ENCODE results near the gene KLK7.

Gene KLK7

GRCh38 chr19:50943074-50943828, 40.5 kb downstream of the KLK7 start:
- H3K4me2 ChIP-seq (ENCODE audit: low read depth, low read length) = no peak overlapping the region

DNA sequence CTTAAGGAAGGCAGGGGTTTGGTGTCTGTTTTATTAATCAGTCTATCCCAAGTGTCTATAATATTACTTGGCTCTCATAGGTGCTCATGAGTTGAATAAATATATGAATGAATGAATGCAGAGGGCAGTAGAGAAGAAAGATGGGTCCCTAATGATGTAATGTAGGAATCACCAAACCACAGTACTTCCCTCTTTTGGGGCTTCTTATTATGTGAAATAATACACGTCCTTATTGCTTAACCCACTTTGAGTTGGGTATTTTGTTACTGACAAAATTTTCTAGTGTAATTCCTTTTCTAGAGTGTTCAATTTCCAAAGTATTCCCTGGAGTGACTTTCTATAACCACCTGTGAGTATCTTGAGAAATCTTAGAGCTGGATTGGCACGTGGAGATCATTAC, 44.1 kb downstream of the KLK7 start:
- Histone ChIP-seq H2AFZ (ENCODE audit: low read length) (no peak overlapping the region), H3K27me3 (replicated peaks; ENCODE audit: insufficient read depth, low read length) (peaks cover 32% of the 10 kb centered on the region), H3K9ac (ENCODE audit: low read length) (no peak overlapping the region)

More at GRCh38 chr19:50943074-50943828, 40.5 kb downstream of the KLK7 start:
- Histone ChIP-seq H3K36me3 (replicated peaks; ENCODE audit: insufficient read depth, low read length) (no peaks in the 10 kb centered on the region), H3F3A (ENCODE audit: insufficient read depth, low read length) (no peaks in the 10 kb centered on the region), H3K9me2 (replicated peaks; ENCODE audit: insufficient read depth, low read length) (no peaks in the 10 kb centered on the region), H3K79me2 (ENCODE audit: low read length) (no peaks in the 10 kb centered on the region), H3K9ac (ENCODE audit: low read length) (no peak overlapping the region), H3K4me3 (ENCODE audit: low read length) (no peak overlapping the region), H3K9me3 (replicated peaks; ENCODE audit: insufficient read depth, low read length) (no peaks in the 10 kb centered on the region), H3K27me3 (replicated peaks; ENCODE audit: insufficient read depth, low read length) (peaks cover 34% of the 10 kb centered on the region), H3K4me1 (ENCODE audit: low read length) (no peaks in the 10 kb centered on the region), H3K27ac (ENCODE audit: low read length) (no peak overlapping the region), H2AFZ (ENCODE audit: low read length) (no peak overlapping the region), H4K20me1 (ENCODE audit: insufficient read depth, low read length) (no peaks in the 10 kb centered on the region)
- no peak for DNase-seq
- TF ChIP-seq EZH2phosphoT487 (IDR thresholded peaks at IDR 0.05; ENCODE audit: low read length) (no peak), EZH2 (optimal IDR thresholded peaks at IDR 0.05; ENCODE audit: low read depth, low read length) (no peak)
- TF ChIP-seq, protein P1, sequence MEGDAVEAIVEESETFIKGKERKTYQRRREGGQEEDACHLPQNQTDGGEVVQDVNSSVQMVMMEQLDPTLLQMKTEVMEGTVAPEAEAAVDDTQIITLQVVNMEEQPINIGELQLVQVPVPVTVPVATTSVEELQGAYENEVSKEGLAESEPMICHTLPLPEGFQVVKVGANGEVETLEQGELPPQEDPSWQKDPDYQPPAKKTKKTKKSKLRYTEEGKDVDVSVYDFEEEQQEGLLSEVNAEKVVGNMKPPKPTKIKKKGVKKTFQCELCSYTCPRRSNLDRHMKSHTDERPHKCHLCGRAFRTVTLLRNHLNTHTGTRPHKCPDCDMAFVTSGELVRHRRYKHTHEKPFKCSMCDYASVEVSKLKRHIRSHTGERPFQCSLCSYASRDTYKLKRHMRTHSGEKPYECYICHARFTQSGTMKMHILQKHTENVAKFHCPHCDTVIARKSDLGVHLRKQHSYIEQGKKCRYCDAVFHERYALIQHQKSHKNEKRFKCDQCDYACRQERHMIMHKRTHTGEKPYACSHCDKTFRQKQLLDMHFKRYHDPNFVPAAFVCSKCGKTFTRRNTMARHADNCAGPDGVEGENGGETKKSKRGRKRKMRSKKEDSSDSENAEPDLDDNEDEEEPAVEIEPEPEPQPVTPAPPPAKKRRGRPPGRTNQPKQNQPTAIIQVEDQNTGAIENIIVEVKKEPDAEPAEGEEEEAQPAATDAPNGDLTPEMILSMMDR (IDR thresholded peaks at IDR 0.05; ENCODE audit: low read length) = no peak

GRCh38 chr19:50933640-50934039, 50.1 kb downstream of the KLK7 start:
- no peaks in the 10 kb centered on the region for H3F3A ChIP-seq (ENCODE audit: insufficient read depth, low read length)
- H3K9me2 ChIP-seq (replicated peaks; ENCODE audit: insufficient read depth, low read length) = no peaks in the 10 kb centered on the region
- no peak overlapping the region for H2AFZ ChIP-seq (ENCODE audit: low read length)
- H3K4me2 ChIP-seq (ENCODE audit: low read depth, low read length) = no peak overlapping the region
- no peak overlapping the region for H3K27ac ChIP-seq (ENCODE audit: low read length)
- DNase-seq = no peak
- no peaks in the 10 kb centered on the region for H3K36me3 ChIP-seq (replicated peaks; ENCODE audit: insufficient read depth, low read length)
- no peak overlapping the region for H3K4me3 ChIP-seq (ENCODE audit: low read length)
- peaks cover 74% of the 10 kb centered on the region for H3K27me3 ChIP-seq (replicated peaks; ENCODE audit: insufficient read depth, low read length)
- TF ChIP-seq EZH2 (optimal IDR thresholded peaks at IDR 0.05; ENCODE audit: low read depth, low read length) = no peak
- TF ChIP-seq EZH2phosphoT487 (IDR thresholded peaks at IDR 0.05; ENCODE audit: low read length) = no peak
- TF ChIP-seq, protein P1 (IDR thresholded peaks at IDR 0.05; ENCODE audit: low read length) = no peak
- no peaks in the 10 kb centered on the region for H3K79me2 ChIP-seq (ENCODE audit: low read length)
- H3K9me3 ChIP-seq (replicated peaks; ENCODE audit: insufficient read depth, low read length) = no peaks in the 10 kb centered on the region
- H3K4me1 ChIP-seq (ENCODE audit: low read length) = no peaks in the 10 kb centered on the region
- H3K9ac ChIP-seq (ENCODE audit: low read length) = no peak overlapping the region
- H4K20me1 ChIP-seq (ENCODE audit: insufficient read depth, low read length) = no peaks in the 10 kb centered on the region

More for the DNA sequence above, 44.1 kb downstream of the KLK7 start:
- DNase-seq = no peak
- Histone ChIP-seq H3K4me1 (ENCODE audit: low read length) (no peaks in the 10 kb centered on the region), H3K4me2 (ENCODE audit: low read depth, low read length) (no peak overlapping the region), H3F3A (ENCODE audit: insufficient read depth, low read length) (no peaks in the 10 kb centered on the region), H3K36me3 (replicated peaks; ENCODE audit: insufficient read depth, low read length) (no peaks in the 10 kb centered on the region), H3K79me2 (ENCODE audit: low read length) (no peaks in the 10 kb centered on the region), H3K27ac (ENCODE audit: low read length) (no peak overlapping the region), H3K9me2 (replicated peaks; ENCODE audit: insufficient read depth, low read length) (no peaks in the 10 kb centered on the region), H3K4me3 (ENCODE audit: low read length) (no peak overlapping the region), H3K9me3 (replicated peaks; ENCODE audit: insufficient read depth, low read length) (no peaks in the 10 kb centered on the region), H4K20me1 (ENCODE audit: insufficient read depth, low read length) (no peaks in the 10 kb centered on the region)
- TF ChIP-seq EZH2 (optimal IDR thresholded peaks at IDR 0.05; ENCODE audit: low read depth, low read length) (no peak), EZH2phosphoT487 (IDR thresholded peaks at IDR 0.05; ENCODE audit: low read length) (no peak)
- TF ChIP-seq, protein P1 (IDR thresholded peaks at IDR 0.05; ENCODE audit: low read length) = no peak
